K562 (cell line): ENCODE data around the gene CCNB1. TPM values are rescaled to one million over a fixed set of nuclear protein-coding genes. Genes with fewer than 3 reads are reported as not detected.
A peak's percentile ranks its signal among the peaks of the same experiment; 100 is the strongest.

Experiments used
- ATF1 ChIP-seq, 2 experiments: fragments of 450-650 bp in 1 of 2; IDR thresholded peaks; 2 replicates each; pipeline ENCODE4 v1.6.1; 2016; ENCODE audit warnings: missing compliant biosample characterization in 1 of 2, missing genetic modification characterization in 1 of 2
- CC2D1A ChIP-seq: fragments of 450-650 bp; IDR thresholded peaks from 2 replicates; pipeline ENCODE4 v1.6.1; 2017; ENCODE audit warnings: mild to moderate bottlenecking
- CTCF ChIP-seq, 3 experiments: IDR thresholded peaks in 2 of 3; conservative IDR thresholded peaks in 1 of 3; 2 replicates each; pipeline ENCODE4 v1.5.1; 2011 to 2012; ENCODE audit warnings: low read length in 3 of 3, mild to moderate bottlenecking in 3 of 3, control low read depth in 2 of 3, improper control_type of control experiment in 1 of 3, inconsistent platforms in 1 of 3, low read depth in 1 of 3, mixed read lengths in 1 of 3, moderate library complexity in 1 of 3; ENCODE audit not compliant: insufficient read depth in 2 of 3
- FOXJ2 ChIP-seq: fragments of 200-800 bp; sonication (Bioruptor generic); IDR thresholded peaks from 2 replicates; pipeline ENCODE4 v1.6.1; 2016; ENCODE audit warnings: missing genetic modification characterization, missing compliant biosample characterization
- HNRNPUL1 ChIP-seq: fragments of 200-400 bp; formaldehyde crosslinking; IDR thresholded peaks from 2 replicates; pipeline ENCODE4 v1.6.1; 2017; ENCODE audit warnings: low read length
- ILF3 ChIP-seq: fragments of 450-650 bp; IDR thresholded peaks from 2 replicates; pipeline ENCODE4 v1.6.1; 2018; ENCODE audit warnings: antibody characterized with exemption, mild to moderate bottlenecking, moderate library complexity, borderline replicate concordance
- ILK ChIP-seq: fragments of 450-650 bp; IDR thresholded peaks from 2 replicates; pipeline ENCODE4 v1.6.1; 2016; ENCODE audit warnings: missing genetic modification characterization, low read depth, mild to moderate bottlenecking, missing compliant biosample characterization, moderate library complexity, borderline replicate concordance
- IRF2 ChIP-seq: sonication (generic); formaldehyde crosslinking; IDR thresholded peaks from 2 replicates; pipeline ENCODE4 v1.8.1; 2022; ENCODE audit warnings: mild to moderate bottlenecking, missing genetic modification reagents
- NCOR1 ChIP-seq: fragments of 450-650 bp; IDR thresholded peaks from 2 replicates; pipeline ENCODE4 v1.6.1; 2016; ENCODE audit warnings: mild to moderate bottlenecking, moderate library complexity
- PHF8 ChIP-seq: fragments of 200-600 bp; sonication (generic); IDR thresholded peaks from 2 replicates; pipeline ENCODE4 v1.6.1; 2012; ENCODE audit warnings: mixed run types, mild to moderate bottlenecking, inconsistent platforms, low read length, moderate library complexity, borderline replicate concordance
- POLR2A ChIP-seq: fragments of 450-650 bp; conservative IDR thresholded peaks from 2 replicates; pipeline ENCODE4 v1.6.1; 2016
- PTRF ChIP-seq: fragments of 450-650 bp; IDR thresholded peaks from 2 replicates; pipeline ENCODE4 v1.6.1; 2016; ENCODE audit warnings: mild to moderate bottlenecking, missing genetic modification characterization, missing compliant biosample characterization
- PURB ChIP-seq: sonication (generic); formaldehyde crosslinking; IDR thresholded peaks from 2 replicates; pipeline ENCODE4 v1.9.0; 2021; ENCODE audit warnings: low read depth, mild to moderate bottlenecking, missing genetic modification reagents
- STAT6 ChIP-seq: sonication (generic); formaldehyde crosslinking; IDR thresholded peaks from 2 replicates; pipeline ENCODE4 v1.8.1; 2023; ENCODE audit warnings: mild to moderate bottlenecking, missing genetic modification reagents
- TEAD1 ChIP-seq, 2 experiments: fragments of 450-650 bp in 1 of 2; sonication (generic) in 1 of 2; formaldehyde crosslinking; IDR thresholded peaks; 2 replicates each; pipeline versions ENCODE4 v1.4.0 to v1.8.0; 2020 to 2022; ENCODE audit warnings: mild to moderate bottlenecking in 2 of 2, missing genetic modification reagents in 1 of 2
- TSC22D4 ChIP-seq: fragments of 450-650 bp; IDR thresholded peaks from 2 replicates; pipeline ENCODE4 v1.6.1; 2016; ENCODE audit warnings: missing genetic modification characterization, missing biosample characterization, control low read depth
- ZNF140 ChIP-seq: fragments of 250-450 bp; sonication (Bioruptor Pico); IDR thresholded peaks from 2 replicates; pipeline ENCODE4 v1.8.0; 2021; ENCODE audit warnings: moderate library complexity, mild to moderate bottlenecking, inconsistent platforms
- ZNF592 ChIP-seq: fragments of 450-650 bp; IDR thresholded peaks from 2 replicates; pipeline ENCODE4 v1.6.1; 2017; ENCODE audit warnings: antibody characterized with exemption, mild to moderate bottlenecking
- ZNF695 ChIP-seq: fragments of 450-650 bp; formaldehyde crosslinking; IDR thresholded peaks from 2 replicates; pipeline ENCODE4 v1.4.0; 2020; ENCODE audit warnings: mild to moderate bottlenecking, moderate library complexity
- ZNF785 ChIP-seq: fragments of 250-450 bp; sonication (Bioruptor Pico); IDR thresholded peaks from 2 replicates; pipeline ENCODE4 v1.4.0; 2020; ENCODE audit warnings: mild to moderate bottlenecking
- polyA plus RNA-seq, 8 experiments: library from polyadenylated mRNA; depleted of rRNA in 4 of 8; stranded (reverse) in 5 of 8; unstranded in 3 of 8; fragments of >200 nt; fragmentation: Nextera tagmentation in 2 of 8; fragmentation: Illumina TruSeq in 1 of 8; extraction: Ambion mirVana in 2 of 8; extraction: Trizol in 1 of 8; gene quantifications; 2 replicates each; pipeline versions ENCODE4 v1.2.1 to v1.2.3, GENCODE V29; 2011 to 2014; ENCODE audit warnings: inconsistent platforms in 1 of 8, missing spikeins in 1 of 8
- total RNA-seq, 7 experiments: library from RNA; depleted of rRNA in 6 of 7; stranded (reverse); fragments of >200 nt in 6 of 7; fragmentation: Illumina TruSeq in 2 of 7; extraction: Trizol in 2 of 7; gene quantifications; 2 replicates each; pipeline versions ENCODE4 v1.2.1 to v1.2.3, GENCODE V29; 2011 to 2021; ENCODE audit warnings: low replicate concordance in 1 of 7

The CCNB1 gene
- total and polyA plus RNA-seq, 9 of the 15 experiments (the other 6 are each of a cell fraction or from before 2014, with no cell fraction given): 165 to 679 (median 271) TPM

GRCh38 chr5:69166686-69167492 is at the start of gene CCNB1 (continued):
- no peak for TF ChIP-seq ZNF695 (CRISPR knock-in tag)
- no peak for TF ChIP-seq CTCF (IDR thresholded peaks at IDR 0.05 in 2 of 3, conservative IDR thresholded peaks at IDR 0.05 in 1 of 3; ENCODE audit: insufficient read depth in 2 of 3, low read depth in 1 of 3, low read length in 3 of 3)
- TF ChIP-seq POLR2A: peak; percentile 94
- TF ChIP-seq IRF2: no peak
- TF ChIP-seq TEAD1 (CRISPR knock-in tag; IDR thresholded peaks at IDR 0.05): peak in 1 of 2 experiments; percentile 91; a peak in 1 of 4 replicates
- TF ChIP-seq FOXJ2 (tag): no peak
- no peak for TF ChIP-seq ZNF140 (CRISPR knock-in tag)
- TF ChIP-seq ILK (tag): no peak
- TF ChIP-seq TSC22D4 (tag): no peak
- peak; percentile 90 for TF ChIP-seq ZNF592
- TF ChIP-seq ZNF785 (CRISPR knock-in tag): no peak
- no peak for TF ChIP-seq ILF3
- TF ChIP-seq STAT6 (CRISPR knock-in tag): no peak; the same call in 1 of the 2 replicates
- peak; percentile 94 for TF ChIP-seq CC2D1A
- no peak for TF ChIP-seq NCOR1
- no peak for TF ChIP-seq PTRF (tag)
- TF ChIP-seq PHF8: peak; percentile 92
- TF ChIP-seq HNRNPUL1: no peak
- no peak for TF ChIP-seq PURB
- no peak for TF ChIP-seq ATF1 (CRISPR knock-in tag; IDR thresholded peaks at IDR 0.05)
- TF ChIP-seq ATF1 (tag; IDR thresholded peaks at IDR 0.05): peak; percentile 85
